IPS-NIHi7 (cell line): ENCODE measurements around the gene FBLN5.

Experiments used
- DNase-seq: peaks from one replicate; pipeline ENCODE4 v3.0.0; 2012; ENCODE audit warnings: mixed read lengths; ENCODE audit errors: extremely low spot score

Gene FBLN5

GRCh38 chr14:91827746-91828145 is 119.7 kb downstream of the FBLN5 start:
- DNase-seq: no peak
